DMS53 (cell line): ENCODE results near the gene TBC1D16.

Experiments used
- DNase-seq: peaks from one replicate; lab custom pipeline; 2025; lab: John Stamatoyannopoulos, UW

The TBC1D16 gene

DNA sequence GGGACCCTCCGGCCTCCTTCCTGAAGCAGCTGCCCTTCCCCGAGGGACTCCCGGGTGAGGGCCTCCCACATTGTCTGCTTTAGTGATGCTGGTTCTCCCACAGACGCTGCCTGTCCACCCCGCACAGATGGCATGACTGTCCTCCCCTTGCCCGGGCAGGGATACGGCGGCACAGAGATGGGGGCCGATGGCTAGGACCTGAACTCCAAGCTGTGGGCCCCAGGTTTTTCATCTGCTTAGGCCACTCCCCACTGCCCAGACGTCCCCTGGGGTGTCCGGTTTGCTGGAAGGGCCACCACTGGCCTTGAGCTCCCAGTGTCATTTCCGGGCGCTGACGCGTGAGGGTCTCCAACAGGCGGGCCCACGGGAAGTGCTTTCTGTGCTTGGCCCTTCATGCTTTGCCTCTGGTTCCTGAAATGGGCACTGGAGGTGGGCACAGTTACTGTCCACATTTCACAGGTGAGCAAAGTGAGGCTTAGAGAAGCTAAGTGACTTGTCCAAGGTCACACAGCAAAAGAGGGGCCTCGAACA, 109.0 kb downstream of the TBC1D16 start:
- DNase-seq: no peak

GRCh38 chr17:79926142-79926604, 109.5 kb downstream of the TBC1D16 start:
- DNase-seq: no peak

DNA sequence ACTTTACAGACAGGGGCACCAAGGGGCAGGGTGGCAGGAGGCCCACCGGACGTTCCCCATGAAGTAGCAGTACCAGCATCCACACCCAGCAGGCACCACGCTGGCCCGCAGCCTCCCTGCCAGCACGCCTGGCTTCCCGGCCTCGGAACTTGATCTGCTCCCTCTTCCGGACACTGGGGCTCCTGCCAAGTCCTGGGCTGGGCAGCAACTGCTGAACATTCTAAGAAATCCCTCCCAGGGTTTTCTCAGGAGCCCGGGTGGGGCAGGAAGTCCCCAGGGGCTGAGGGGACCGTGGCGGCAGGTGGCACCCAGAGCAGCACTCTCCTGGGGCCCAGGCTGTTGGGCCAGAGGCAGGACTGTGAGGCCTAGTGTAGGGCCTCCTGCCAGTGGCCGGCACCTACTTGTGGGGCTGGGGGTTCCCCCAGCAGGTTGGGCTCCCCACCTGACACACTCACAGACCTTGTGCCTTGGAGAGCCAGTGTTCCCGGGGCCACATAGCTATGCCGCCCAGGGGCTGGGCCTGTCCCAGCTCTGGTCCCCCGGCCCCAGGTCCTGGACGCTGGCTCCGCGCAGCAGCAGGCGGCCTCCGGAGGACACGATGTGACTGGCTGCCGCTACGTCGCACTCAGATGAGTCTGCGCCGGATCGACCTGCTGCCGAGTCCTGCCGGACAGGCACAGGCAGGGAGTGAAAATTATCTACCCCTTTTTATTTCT, 110.3 kb downstream of the TBC1D16 start:
- no peak for DNase-seq

- DNase-seq: no peak
Measured at GRCh38 chr17:79924639-79924976, 111.1 kb downstream of the TBC1D16 start.

GRCh38 chr17:79923974-79924638, 111.6 kb downstream of the TBC1D16 start:
- DNase-seq: peak; percentile 74

DNA sequence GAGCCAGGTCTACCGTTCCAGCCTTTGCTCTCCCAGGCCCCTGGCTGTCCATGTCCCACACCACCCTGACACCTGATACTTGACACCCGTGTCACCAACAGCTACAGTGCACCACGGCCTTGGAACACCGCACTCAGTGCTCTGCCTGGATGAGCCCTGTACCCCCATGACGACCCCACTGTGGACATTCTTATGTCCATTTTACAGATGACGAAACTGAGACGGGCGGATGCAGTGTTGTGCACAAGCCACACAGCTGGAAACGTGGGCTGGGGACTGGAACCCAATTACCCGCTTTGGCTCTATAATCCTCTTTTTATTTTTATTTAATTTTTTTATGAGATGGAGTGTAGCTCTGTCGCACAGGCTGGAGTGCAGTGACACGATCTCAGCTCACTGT, 112.9 kb downstream of the TBC1D16 start:
- no peak for DNase-seq

- DNase-seq: no peak
Measured at GRCh38 chr17:79922116-79922601, 113.5 kb downstream of the TBC1D16 start.

DNA sequence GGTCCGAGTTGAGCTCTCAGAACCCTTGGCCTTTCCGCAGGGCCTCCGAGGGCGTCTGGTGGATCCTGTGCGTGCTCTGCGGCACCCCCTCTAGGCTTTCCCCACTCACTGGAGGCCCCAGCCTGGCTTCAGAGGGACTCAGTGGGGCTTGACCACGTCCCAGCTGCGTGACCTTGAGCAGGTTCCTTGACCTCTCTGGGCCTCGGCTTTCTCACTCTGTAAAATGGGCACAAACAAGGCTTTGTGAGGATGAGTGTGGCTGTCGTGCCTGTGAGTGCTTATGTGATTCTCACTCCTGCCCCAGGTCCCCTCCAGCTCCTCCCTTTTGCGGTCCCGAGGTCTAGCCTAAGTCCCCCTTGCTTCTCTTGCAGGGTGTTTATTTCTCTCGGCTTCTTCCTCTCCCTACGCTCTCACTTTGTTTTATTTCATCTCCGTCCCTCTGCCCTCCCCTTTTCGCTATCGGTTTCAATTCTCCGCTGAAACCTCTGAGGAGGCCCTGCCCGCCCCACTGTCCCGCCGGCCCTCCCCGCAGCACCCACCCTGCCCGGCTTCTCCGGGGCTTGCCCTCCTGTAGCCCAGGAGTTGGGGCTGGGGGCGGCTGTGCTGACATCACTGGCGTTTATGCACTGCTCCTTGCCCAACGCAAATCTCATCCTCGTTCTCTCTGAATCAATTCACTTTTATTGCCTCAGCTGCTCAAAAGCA, 114.1 kb downstream of the TBC1D16 start:
- no peak for DNase-seq

DNA sequence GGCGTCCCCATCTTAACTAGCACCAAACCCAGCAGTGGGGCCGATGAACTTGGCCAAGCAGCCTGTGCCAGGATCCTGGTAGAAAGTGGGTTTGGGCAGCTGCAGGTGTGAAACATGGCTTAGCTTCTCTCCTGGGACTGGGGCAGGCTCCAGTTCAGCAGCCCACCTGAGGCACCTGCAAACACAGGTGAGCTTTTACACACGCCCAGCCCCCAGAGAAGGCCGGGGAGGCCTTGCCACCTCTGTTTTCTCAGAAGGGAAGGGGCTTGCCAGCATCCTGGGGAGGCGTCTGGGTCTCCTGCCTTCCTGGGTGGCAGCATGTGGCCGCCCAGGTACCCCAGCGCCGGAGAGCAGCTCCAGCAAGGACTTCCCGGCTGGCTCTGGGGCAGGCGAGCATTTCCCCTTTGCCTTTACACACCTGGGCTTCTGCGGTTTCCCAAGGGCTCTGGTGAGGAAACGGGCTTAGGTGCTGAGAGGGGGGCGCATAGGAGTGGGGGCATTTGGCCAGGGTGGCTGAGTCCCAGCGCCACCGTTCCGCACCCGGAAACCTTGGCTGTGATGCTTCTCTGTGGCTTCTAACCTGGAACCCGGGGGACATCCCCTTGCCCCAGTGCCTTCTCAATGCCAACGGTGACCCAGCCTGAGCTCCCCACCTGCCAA, 114.8 kb downstream of the TBC1D16 start:
- no peak for DNase-seq

DNA sequence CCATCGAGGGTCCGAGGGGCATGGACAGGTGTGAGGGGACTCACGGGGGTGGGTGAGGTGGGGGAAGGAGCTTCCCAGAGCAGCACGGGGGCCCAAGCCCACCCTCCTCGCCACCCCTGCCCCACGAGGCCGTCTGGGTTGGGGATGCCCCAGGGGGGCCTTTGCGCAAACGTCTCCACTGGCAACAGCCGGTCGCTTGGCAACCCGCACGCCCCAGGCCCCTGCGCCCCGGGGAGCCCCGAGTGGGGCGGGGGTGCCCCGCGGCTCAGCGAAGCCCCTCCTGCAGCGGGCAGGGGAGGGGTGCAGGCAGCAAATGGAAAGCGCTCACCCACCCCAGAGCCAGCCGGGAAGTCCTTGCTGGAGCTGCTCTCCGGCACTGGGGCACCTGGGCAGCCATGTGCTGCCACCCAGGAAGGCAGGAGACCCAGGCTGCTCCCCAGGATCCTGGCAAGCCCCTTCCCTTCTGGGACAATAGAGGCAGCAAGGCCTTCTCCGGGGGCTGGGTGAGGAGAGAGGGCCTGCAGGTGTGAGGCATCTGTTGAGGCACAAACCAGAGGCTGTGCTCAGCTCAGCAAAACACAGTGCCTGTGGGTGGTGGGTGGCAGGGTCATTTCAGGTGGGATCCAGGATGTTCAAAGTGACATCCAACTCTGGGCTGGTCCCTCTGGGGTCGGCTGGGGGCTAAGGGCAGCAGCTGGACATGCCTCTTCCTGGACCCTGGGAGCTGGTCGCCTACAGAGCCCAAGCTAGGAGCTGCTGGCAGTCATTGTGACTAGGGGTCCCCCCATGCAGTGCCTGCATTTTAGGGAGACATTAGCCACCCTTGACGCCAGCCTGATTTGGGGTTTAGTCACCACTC, 115.6 kb downstream of the TBC1D16 start:
- DNase-seq: no peak

GRCh38 chr17:79919164-79919585, 116.5 kb downstream of the TBC1D16 start:
- peak; percentile 74 for DNase-seq

- DNase-seq: no peak
Measured at GRCh38 chr17:79918581-79919163, 117.0 kb downstream of the TBC1D16 start.

DNA sequence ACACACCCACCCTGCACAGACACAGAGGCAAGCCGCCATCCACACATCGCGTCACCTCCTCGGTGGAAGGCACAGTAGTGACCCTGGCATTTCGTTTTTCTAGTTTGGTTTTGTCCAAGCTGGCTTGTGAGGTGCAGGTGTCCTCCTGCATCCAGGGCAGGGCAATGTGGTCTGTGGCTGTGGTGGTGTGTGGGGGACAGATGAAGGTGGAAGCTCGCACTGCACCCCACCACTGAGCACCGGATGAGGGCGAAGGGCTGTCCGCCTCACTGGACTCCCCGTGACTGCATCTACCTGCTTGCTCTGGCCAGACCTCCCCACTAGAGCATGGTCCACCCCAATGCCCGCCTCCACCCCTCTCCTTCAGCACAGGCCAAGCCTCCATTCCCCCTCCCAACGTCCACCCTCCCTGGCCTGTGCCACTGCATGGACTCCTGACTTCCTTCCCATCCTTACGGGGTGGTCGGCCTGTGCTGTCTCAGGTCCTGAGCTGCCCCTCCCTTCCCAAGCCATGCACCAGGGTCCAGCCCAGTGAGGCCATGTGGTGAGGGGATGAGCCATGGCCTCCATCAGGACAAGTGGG, 117.7 kb downstream of the TBC1D16 start:
- no peak for DNase-seq

- DNase-seq: no peak
Measured at GRCh38 chr17:79916991-79917901, 118.4 kb downstream of the TBC1D16 start.

DNA sequence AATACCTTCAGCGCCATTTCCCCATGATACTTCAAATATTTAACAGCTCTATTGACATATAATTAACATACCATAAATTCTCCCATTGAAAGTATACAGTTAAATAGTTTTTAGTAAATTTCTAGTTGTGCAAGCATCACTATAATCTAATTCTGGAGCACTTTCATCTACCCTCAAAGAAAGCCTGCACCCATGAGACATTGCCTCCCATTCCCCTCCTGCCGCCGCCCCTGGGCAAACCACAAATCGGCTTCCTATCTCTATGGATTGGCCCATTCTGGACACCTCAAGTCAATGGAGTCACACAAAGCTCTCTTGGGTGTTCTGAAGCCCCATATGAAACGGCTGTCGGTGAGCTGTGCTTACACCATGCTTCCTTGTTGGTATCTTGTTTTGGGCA, 119.2 kb downstream of the TBC1D16 start:
- no peak for DNase-seq

GRCh38 chr17:79915850-79916430, 119.7 kb downstream of the TBC1D16 start:
- peak; percentile 54 for DNase-seq

DNA sequence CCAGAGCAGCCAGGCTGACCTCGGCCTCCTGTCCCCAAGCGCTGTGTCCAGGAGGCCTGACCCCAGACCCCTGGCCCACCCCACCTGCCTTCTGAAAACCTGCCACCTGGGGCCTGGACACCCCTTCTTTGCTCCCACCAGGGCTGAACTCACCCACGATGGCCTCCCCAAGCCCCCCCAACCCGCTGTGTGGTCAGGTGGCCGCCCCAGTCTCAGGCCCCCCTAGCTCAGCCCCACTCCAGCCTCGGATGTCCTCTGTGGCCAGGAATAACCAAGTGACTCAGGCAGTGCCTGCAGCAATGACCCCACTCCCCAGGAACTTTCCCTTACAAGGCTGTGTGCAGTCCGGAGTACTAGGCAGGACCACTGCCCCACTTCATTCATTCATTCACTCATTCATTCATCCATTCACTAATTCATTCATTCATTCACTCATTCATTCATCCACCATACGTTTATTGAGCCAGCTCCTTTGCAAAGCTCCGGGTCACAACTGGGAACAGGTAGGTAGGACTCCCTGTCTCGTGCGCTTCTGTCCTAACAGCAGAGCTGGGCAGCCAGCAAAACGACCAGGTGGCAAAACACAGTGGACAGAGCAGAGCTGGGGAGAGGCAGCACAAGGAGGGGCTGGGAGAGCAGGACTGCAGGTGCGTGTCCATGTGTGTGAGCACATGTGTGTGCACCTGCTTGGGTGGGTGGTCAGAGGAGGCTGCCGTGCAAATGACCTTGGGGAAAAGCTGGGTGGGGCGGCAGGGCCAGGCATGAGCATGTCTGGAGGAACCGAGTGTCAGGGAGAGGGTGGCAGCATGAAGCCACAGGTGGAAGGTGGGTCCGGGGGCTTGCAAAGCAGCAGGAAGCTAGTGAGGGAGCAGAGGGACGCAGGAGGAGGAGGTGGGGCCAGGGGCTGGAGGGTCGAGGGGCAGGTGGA, 120.6 kb downstream of the TBC1D16 start:
- no peak for DNase-seq
